Measurements from ENCODE around the gene TMEM14C.
A peak's percentile ranks its signal among the peaks of the same experiment; 100 is the strongest.
"Not testable (repeated sequence)": the region's sequence is repeated elsewhere in the genome, so short reads cannot be mapped to it uniquely, and the experiment has no call there.

TMEM14C gene

DNA sequence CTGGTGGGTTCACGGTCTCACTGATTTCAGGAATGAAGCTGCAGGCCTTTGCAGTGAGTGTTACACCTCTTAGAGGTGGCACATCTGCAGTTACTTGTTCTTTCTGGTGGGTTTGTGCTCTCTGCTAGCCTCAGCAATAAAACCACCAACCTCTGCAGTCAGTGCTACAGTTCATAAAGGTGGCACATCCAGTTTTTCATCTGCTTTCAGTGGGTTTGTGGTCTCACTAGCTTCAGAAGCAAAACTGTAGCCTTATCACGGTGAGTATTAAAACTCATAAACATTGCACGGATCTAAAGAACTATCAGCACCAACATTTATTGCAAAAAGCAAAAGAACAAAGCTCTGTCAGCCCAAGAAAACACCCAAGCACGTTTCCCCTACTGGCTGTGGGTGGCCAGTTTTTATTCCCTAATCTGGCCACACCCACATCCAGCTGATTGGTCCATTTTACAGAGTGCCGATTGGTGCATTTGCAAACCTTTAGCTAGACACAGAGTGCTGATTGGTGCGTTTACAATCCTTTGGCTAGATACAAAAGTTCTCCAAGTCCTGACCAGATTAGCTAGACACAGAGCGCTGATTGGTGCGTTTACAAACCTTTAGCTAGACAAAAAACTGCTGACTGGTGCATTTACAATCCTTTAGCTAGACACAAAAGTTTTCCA, 3.4 kb upstream of the TMEM14C start:
- TF ChIP-seq ZNF384 (IDR thresholded peaks at IDR 0.05) (no peak), NFRKB (IDR thresholded peaks at IDR 0.05) (no peak), L3MBTL2 (conservative IDR thresholded peaks at IDR 0.05) (no peak), TARDBP (IDR thresholded peaks at IDR 0.05) (no peak), LEF1 (IDR thresholded peaks at IDR 0.05; ENCODE audit: borderline replicate concordance) (no peak), ARNT (IDR thresholded peaks at IDR 0.05) (no peak), FOXA1 (IDR thresholded peaks at IDR 0.05) (no peak), CTBP1 (IDR thresholded peaks at IDR 0.05; ENCODE audit: borderline replicate concordance) (no peak), BHLHE40 (IDR thresholded peaks at IDR 0.05; ENCODE audit: borderline replicate concordance) (no peak), FOXM1 (IDR thresholded peaks at IDR 0.05; ENCODE audit: borderline replicate concordance) (no peak), ELF4 (IDR thresholded peaks at IDR 0.05) (no peak), HDGF (IDR thresholded peaks at IDR 0.05; ENCODE audit: borderline replicate concordance) (no peak), FOXK2 (IDR thresholded peaks at IDR 0.05) (no peak), SP1 (IDR thresholded peaks at IDR 0.05) (no peak), SUZ12 (IDR thresholded peaks at IDR 0.05) (no peak)
- TF ChIP-seq, protein P1, sequence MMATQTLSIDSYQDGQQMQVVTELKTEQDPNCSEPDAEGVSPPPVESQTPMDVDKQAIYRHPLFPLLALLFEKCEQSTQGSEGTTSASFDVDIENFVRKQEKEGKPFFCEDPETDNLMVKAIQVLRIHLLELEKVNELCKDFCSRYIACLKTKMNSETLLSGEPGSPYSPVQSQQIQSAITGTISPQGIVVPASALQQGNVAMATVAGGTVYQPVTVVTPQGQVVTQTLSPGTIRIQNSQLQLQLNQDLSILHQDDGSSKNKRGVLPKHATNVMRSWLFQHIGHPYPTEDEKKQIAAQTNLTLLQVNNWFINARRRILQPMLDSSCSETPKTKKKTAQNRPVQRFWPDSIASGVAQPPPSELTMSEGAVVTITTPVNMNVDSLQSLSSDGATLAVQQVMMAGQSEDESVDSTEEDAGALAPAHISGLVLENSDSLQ (IDR thresholded peaks at IDR 0.05) = no peak
- ChIA-PET POLR2A (no interaction called here), CTCF (no interaction called here)
- no peak for DNase-seq (ENCODE audit: extremely low spot score)

GRCh38 chr6:10719964-10720264, 3.0 kb upstream of the TMEM14C start:
- CTCF ChIA-PET = no interaction called here
- POLR2A ChIA-PET = no interaction called here
- no peak for DNase-seq (ENCODE audit: extremely low spot score)
- no peak for TF ChIP-seq FOXA1 (IDR thresholded peaks at IDR 0.05)
- no peak for TF ChIP-seq SP1 (IDR thresholded peaks at IDR 0.05)
- no peak for TF ChIP-seq FOXM1 (IDR thresholded peaks at IDR 0.05; ENCODE audit: borderline replicate concordance)
- no peak for TF ChIP-seq SUZ12 (IDR thresholded peaks at IDR 0.05)
- no peak for TF ChIP-seq L3MBTL2 (conservative IDR thresholded peaks at IDR 0.05)
- TF ChIP-seq FOXK2 (IDR thresholded peaks at IDR 0.05) = no peak

GRCh38 chr6:10720265-10720959, 2.5 kb upstream of the TMEM14C start:
- CTCF ChIA-PET = no interaction called here
- TF ChIP-seq, protein P1 (IDR thresholded peaks at IDR 0.05) = no peak
- TF ChIP-seq HDGF (IDR thresholded peaks at IDR 0.05; ENCODE audit: borderline replicate concordance) = no peak
- no peak for TF ChIP-seq LEF1 (IDR thresholded peaks at IDR 0.05; ENCODE audit: borderline replicate concordance)
- TF ChIP-seq FOXA1 (IDR thresholded peaks at IDR 0.05) = no peak
- no peak for TF ChIP-seq ZNF384 (IDR thresholded peaks at IDR 0.05)
- no peak for TF ChIP-seq FOXM1 (IDR thresholded peaks at IDR 0.05; ENCODE audit: borderline replicate concordance)
- no peak for TF ChIP-seq ARNT (IDR thresholded peaks at IDR 0.05)
- TF ChIP-seq CTBP1 (IDR thresholded peaks at IDR 0.05; ENCODE audit: borderline replicate concordance) = no peak
- POLR2A ChIA-PET = interaction anchor here (3.0 kb wide), 1 partner anchor 25 kb away, joined by 27 read pairs; the partner anchor contains the start of genes C6orf52 and PAK1IP1
- DNase-seq (ENCODE audit: extremely low spot score) = no peak

DNA sequence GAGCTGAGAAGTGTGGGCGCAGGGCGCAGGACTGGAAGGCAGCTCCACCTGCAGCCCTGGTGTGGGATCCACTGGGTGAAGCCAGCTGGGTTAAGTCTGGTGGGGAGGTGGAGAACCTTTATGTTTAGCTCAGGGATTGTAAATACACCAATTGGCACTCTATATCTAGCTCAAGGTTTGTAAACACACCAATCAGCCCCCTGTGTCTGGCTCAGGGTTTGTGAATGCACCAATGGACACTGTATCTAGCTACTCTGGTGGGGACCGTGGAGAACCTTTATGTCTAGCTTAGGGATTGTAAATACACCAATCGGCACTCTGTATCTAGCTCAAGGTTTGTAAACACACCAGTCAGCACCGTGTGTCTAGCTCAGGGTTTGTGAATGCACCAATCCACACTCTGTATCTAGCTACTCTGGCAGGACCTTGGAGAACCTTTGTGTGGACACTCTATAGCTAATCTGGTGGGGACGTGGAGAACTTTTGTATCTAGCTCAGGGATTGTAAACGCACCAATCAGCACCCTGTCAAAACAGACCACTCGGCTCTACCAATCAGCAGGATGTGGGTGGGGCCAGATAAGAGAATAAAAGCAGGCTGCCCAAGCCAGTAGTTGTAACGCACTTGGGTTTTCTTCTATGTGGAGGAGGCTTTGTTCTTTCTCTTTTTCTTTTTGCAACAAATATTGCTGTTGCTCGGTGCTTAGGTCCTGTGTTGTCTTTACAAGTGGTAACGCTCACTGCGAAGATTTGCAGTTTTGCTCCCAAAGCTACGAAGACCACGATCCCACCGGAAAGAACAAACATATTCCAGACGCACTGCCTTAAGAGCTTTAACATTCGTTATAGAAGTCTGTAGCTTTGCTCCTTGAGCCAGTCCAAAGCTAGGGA, 1.7 kb upstream of the TMEM14C start:
- DNase-seq (ENCODE audit: extremely low spot score); CTCF ChIA-PET: not testable (repeated sequence)

GRCh38 chr6:10721850-10722569, 860 bp upstream of the TMEM14C start:
- no peak for DNase-seq (ENCODE audit: extremely low spot score)

More for the DNA sequence above, 1.7 kb upstream of the TMEM14C start:
- POLR2A ChIA-PET = interaction anchor here (1.0 to 3.0 kb wide), 3 partner anchors 12 to 26 kb away, joined by 3 to 27 read pairs (median 13); partner anchors contain the start of genes C6orf52, PAK1IP1 and TMEM14B

DNA sequence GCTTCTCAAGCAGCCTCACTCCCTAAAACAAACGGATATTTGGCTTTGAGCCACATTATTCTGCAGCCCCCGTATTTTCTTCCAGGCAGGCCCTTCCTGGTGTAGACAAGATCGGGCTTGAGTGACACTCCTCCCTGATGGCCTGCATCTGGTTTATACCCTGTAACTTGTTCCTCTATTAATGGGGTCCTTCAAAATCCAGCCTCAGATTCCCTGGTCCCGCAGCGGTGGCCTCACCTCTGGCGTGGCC, 375 bp upstream of the TMEM14C start:
- no peak for DNase-seq (ENCODE audit: extremely low spot score)
- ChIA-PET POLR2A (interaction anchor here (0.7 to 3.0 kb wide), 20 partner anchors 9 to 344 kb away, joined by 3 to 40 read pairs (median 4); partner anchors contain the start of genes C6orf52, PAK1IP1 and TMEM14B), CTCF (no interaction called here)
- TF ChIP-seq ARNT (IDR thresholded peaks at IDR 0.05) = no peak
- TF ChIP-seq FOXM1 (IDR thresholded peaks at IDR 0.05; ENCODE audit: borderline replicate concordance) = no peak; the same call in 1 of the 2 replicates
- no peak for TF ChIP-seq FOXK2 (IDR thresholded peaks at IDR 0.05)
- no peak for TF ChIP-seq BHLHE40 (IDR thresholded peaks at IDR 0.05; ENCODE audit: borderline replicate concordance)
- no peak for TF ChIP-seq SUZ12 (IDR thresholded peaks at IDR 0.05)
- TF ChIP-seq, protein P1 (IDR thresholded peaks at IDR 0.05) = peak; percentile 71; the same call in 1 of the 2 replicates
- no peak for TF ChIP-seq LEF1 (IDR thresholded peaks at IDR 0.05; ENCODE audit: borderline replicate concordance)
- peak; percentile 84; the same call in 1 of the 2 replicates for TF ChIP-seq L3MBTL2 (conservative IDR thresholded peaks at IDR 0.05)
- TF ChIP-seq HDGF (IDR thresholded peaks at IDR 0.05; ENCODE audit: borderline replicate concordance) = no peak
- no peak for TF ChIP-seq SP1 (IDR thresholded peaks at IDR 0.05)
- no peak for TF ChIP-seq FOXA1 (IDR thresholded peaks at IDR 0.05)

More at GRCh38 chr6:10721850-10722569, 860 bp upstream of the TMEM14C start:
- ChIA-PET POLR2A (interaction anchor here (0.7 to 3.0 kb wide), 20 partner anchors 9 to 344 kb away, joined by 3 to 40 read pairs (median 4); partner anchors contain the start of genes C6orf52, PAK1IP1 and TMEM14B), CTCF (no interaction called here)
- no peak for TF ChIP-seq ELF4 (IDR thresholded peaks at IDR 0.05)
- TF ChIP-seq BHLHE40 (IDR thresholded peaks at IDR 0.05; ENCODE audit: borderline replicate concordance) = no peak
- no peak; the same call in 1 of the 2 replicates for TF ChIP-seq ZNF384 (IDR thresholded peaks at IDR 0.05)
- no peak for TF ChIP-seq FOXM1 (IDR thresholded peaks at IDR 0.05; ENCODE audit: borderline replicate concordance)
- no peak for TF ChIP-seq SP1 (IDR thresholded peaks at IDR 0.05)
- no peak for TF ChIP-seq L3MBTL2 (conservative IDR thresholded peaks at IDR 0.05)
- TF ChIP-seq HDGF (IDR thresholded peaks at IDR 0.05; ENCODE audit: borderline replicate concordance) = no peak
- TF ChIP-seq FOXK2 (IDR thresholded peaks at IDR 0.05) = no peak
- no peak for TF ChIP-seq NFRKB (IDR thresholded peaks at IDR 0.05)
- no peak for TF ChIP-seq TARDBP (IDR thresholded peaks at IDR 0.05)
- no peak for TF ChIP-seq FOXA1 (IDR thresholded peaks at IDR 0.05)
- TF ChIP-seq CTBP1 (IDR thresholded peaks at IDR 0.05; ENCODE audit: borderline replicate concordance) = no peak
- TF ChIP-seq ARNT (IDR thresholded peaks at IDR 0.05) = no peak

Measured in HEK293T (cell line).